Body of pancreas (tissue), 4 donors: ENCODE data around the gene HLX.

Experiments
- POLR2A ChIP-seq, 3 donors: fragments of 450-650 bp; IDR thresholded peaks; one replicate each; pipeline ENCODE4 v1.6.1; 2016; ENCODE audit warnings: antibody characterized with exemption in 3 of 3, mild to moderate bottlenecking in 2 of 3
- TF ChIP-seq, protein P1 (sequence below), 7 experiments: fragments of 450-650 bp in 4 of 7; fragments of 200-600 bp in 3 of 7; sonication (generic) in 3 of 7; IDR thresholded peaks; one replicate each; pipeline ENCODE4 v1.5.1; 2016 to 2019; ENCODE audit warnings: antibody characterized with exemption in 7 of 7

DNA sequence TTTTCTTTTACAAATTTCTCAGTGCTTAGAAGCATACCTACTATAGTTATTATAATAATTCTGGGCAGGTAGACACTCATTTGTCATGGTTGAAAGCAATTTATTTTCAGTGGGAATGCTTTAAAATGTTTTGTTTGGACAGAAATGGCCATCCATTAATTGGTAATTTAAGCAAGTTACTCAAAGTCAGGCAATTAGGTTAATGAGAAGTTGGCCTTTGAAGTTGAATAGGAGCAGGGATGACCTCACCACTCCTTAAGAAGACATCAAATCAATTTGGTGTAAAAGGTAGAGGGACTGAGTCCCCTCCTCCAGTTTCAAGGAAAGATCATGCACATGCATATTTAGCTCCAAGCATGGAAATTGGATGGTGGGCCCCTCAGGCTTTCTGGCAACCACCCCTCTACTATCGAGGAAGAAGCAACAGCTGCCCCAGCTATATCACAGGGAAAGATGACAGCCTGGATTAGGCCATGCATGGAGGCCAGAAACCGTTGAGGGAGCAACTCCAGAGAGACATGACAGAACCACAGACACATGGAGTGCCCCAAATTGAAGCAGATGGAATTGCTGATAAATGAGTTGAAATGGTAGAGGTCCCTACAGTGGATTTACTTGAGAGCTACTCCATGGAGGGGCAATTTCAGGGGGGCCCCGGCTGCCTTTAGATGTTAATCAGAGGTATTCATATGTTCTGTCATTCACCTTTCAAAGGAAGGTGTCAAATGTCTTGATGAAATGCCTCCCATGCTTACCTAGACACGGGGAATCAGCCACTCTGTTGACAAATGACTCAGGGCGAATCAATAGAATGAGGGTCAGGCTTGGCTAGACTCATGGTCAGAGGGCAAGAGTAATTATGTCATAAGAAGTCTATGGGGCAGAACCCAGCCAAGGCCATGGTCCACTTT lies 26.7 kb downstream of the HLX start:
- TF ChIP-seq, protein P1, sequence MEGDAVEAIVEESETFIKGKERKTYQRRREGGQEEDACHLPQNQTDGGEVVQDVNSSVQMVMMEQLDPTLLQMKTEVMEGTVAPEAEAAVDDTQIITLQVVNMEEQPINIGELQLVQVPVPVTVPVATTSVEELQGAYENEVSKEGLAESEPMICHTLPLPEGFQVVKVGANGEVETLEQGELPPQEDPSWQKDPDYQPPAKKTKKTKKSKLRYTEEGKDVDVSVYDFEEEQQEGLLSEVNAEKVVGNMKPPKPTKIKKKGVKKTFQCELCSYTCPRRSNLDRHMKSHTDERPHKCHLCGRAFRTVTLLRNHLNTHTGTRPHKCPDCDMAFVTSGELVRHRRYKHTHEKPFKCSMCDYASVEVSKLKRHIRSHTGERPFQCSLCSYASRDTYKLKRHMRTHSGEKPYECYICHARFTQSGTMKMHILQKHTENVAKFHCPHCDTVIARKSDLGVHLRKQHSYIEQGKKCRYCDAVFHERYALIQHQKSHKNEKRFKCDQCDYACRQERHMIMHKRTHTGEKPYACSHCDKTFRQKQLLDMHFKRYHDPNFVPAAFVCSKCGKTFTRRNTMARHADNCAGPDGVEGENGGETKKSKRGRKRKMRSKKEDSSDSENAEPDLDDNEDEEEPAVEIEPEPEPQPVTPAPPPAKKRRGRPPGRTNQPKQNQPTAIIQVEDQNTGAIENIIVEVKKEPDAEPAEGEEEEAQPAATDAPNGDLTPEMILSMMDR (IDR thresholded peaks at IDR 0.05), result no peak
- no peak for TF ChIP-seq POLR2A (IDR thresholded peaks at IDR 0.05)
